Prostate gland (tissue), 2 donors: ENCODE measurements around the gene MYO18B.

ENCODE experiments used
- POLR2A ChIP-seq: fragments of 450-650 bp; IDR thresholded peaks from one replicate; pipeline ENCODE4 v1.6.1; 2016; ENCODE audit warnings: antibody characterized with exemption, mild to moderate bottlenecking
- POLR2AphosphoS5 ChIP-seq: sonication (generic); formaldehyde crosslinking; IDR thresholded peaks from one replicate; pipeline ENCODE4 v1.6.1; 2017; ENCODE audit warnings: antibody characterized with exemption
- TF ChIP-seq, protein P1 (sequence below), 4 experiments: fragments of 200-600 bp in 2 of 4; fragments of 450-650 bp in 2 of 4; sonication (generic) in 2 of 4; IDR thresholded peaks; 1 replicate in 3 of 4; 2 replicates in 1 of 4; pipeline ENCODE4 v1.5.1; 2016 to 2019; ENCODE audit warnings: antibody characterized with exemption in 4 of 4, mild to moderate bottlenecking in 2 of 4, moderate library complexity in 2 of 4

DNA sequence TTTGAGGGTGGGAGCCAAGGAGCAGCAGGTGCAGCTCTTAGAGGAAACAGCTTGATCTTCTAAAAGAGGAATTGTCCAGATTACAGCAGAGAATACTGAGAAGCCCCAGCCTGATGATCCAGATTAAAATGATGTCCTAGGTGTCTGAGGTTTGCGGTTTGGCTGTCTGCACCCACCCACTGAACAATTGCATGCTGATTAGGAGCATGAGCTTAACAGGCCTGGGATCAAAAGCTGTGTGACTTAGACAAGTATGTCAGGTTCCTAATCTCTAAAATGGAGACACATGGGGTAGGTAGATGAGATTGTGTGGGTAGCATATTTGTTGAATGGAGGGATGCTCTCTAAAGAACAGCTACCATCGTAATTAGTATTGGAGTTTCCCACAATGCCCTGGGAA lies 260.5 kb downstream of the MYO18B start:
- TF ChIP-seq POLR2A (no peak), POLR2AphosphoS5 (no peak)
- TF ChIP-seq, protein P1, sequence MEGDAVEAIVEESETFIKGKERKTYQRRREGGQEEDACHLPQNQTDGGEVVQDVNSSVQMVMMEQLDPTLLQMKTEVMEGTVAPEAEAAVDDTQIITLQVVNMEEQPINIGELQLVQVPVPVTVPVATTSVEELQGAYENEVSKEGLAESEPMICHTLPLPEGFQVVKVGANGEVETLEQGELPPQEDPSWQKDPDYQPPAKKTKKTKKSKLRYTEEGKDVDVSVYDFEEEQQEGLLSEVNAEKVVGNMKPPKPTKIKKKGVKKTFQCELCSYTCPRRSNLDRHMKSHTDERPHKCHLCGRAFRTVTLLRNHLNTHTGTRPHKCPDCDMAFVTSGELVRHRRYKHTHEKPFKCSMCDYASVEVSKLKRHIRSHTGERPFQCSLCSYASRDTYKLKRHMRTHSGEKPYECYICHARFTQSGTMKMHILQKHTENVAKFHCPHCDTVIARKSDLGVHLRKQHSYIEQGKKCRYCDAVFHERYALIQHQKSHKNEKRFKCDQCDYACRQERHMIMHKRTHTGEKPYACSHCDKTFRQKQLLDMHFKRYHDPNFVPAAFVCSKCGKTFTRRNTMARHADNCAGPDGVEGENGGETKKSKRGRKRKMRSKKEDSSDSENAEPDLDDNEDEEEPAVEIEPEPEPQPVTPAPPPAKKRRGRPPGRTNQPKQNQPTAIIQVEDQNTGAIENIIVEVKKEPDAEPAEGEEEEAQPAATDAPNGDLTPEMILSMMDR (IDR thresholded peaks at IDR 0.05): no peak
